Caco-2 (cell line): Measurements from ENCODE around the gene ITPRID1. TPM values are rescaled to one million over a fixed set of nuclear protein-coding genes. Genes with fewer than 3 reads are reported as not detected.

Source experiments
- BruUV-seq: library from RNA; stranded (reverse); fragments of 400-500 nt; replicated peaks from 2 replicates; lab custom pipeline; 2021; lab: Mats Ljungman, UMichigan
- CTCF ChIA-PET: fragments of 300-600 bp; sonication (Branson Sonifier 250); formaldehyde crosslinking; loops from one replicate; lab custom pipeline; 2022; ENCODE audit warnings: antibody characterized with exemption; lab: Charles Lee
- POLR2A ChIA-PET: fragments of 300-600 bp; sonication (Branson Sonifier 250); formaldehyde crosslinking; loops from one replicate; lab custom pipeline; 2022; ENCODE audit warnings: antibody characterized with exemption; lab: Charles Lee
- DNase-seq, 2 experiments: peaks; one replicate each; pipeline versions ENCODE4 v3.0.0 to v3.0.0-alpha.2; 2020 to 2022
- H3K27me3 ChIP-seq: replicated peaks from 2 replicates; pipeline ENCODE4 v1.6.0; 2011; ENCODE audit warnings: low read length; ENCODE audit not compliant: control insufficient read depth, insufficient read depth
- H3K36me3 ChIP-seq: 2 replicates; pipeline ENCODE4 v1.5.1; 2011; ENCODE audit warnings: low read length; ENCODE audit not compliant: control insufficient read depth, insufficient read depth
- H3K4me1 ChIP-seq: fragments of 250-450 bp; sonication (Bioruptor Pico); 2 replicates; pipeline ENCODE4 v1.5.1; 2020; ENCODE audit warnings: mild to moderate bottlenecking
- H3K4me3 ChIP-seq: 2 replicates; pipeline ENCODE4 v1.5.1; 2011; ENCODE audit warnings: low read depth, mild to moderate bottlenecking, control low read depth, low read length
- H3K9me3 ChIP-seq: fragments of 250-450 bp; sonication (Bioruptor Pico); 2 replicates; pipeline ENCODE4 v1.5.1; 2020; ENCODE audit warnings: mild to moderate bottlenecking, moderate library complexity
- H3K27ac Mint-ChIP-seq: one replicate; pipeline ENCODE4 v1.8.0; 2022; ENCODE audit warnings: mixed read lengths; ENCODE audit not compliant: unreplicated experiment
- H3K27me3 Mint-ChIP-seq: one replicate; pipeline ENCODE4 v1.8.0; 2022; ENCODE audit warnings: mixed read lengths; ENCODE audit not compliant: insufficient read depth, unreplicated experiment
- H3K36me3 Mint-ChIP-seq: one replicate; pipeline ENCODE4 v1.8.0; 2022; ENCODE audit warnings: mild to moderate bottlenecking, mixed read lengths; ENCODE audit not compliant: insufficient read depth, unreplicated experiment
- H3K4me1 Mint-ChIP-seq: one replicate; pipeline ENCODE4 v1.8.0; 2022; ENCODE audit warnings: low read depth, mixed read lengths; ENCODE audit not compliant: unreplicated experiment
- H3K4me3 Mint-ChIP-seq: one replicate; pipeline ENCODE4 v1.8.0; 2022; ENCODE audit warnings: mild to moderate bottlenecking, moderate library complexity, mixed read lengths; ENCODE audit not compliant: unreplicated experiment
- H3K9me3 Mint-ChIP-seq: one replicate; pipeline ENCODE4 v1.8.0; 2022; ENCODE audit warnings: mixed read lengths; ENCODE audit not compliant: unreplicated experiment
- CTCF ChIP-seq, 2 experiments: fragments of 200-600 bp in 1 of 2; IDR thresholded peaks; 1 replicate in 1 of 2; 2 replicates in 1 of 2; pipeline versions ENCODE4 v1.5.1 to v1.8.0; 2011 to 2022; ENCODE audit warnings: antibody characterized with exemption in 1 of 2, control low read depth in 1 of 2, inconsistent platforms in 1 of 2, low read depth in 1 of 2, low read length in 1 of 2, mild to moderate bottlenecking in 1 of 2, moderate library complexity in 1 of 2; ENCODE audit not compliant: insufficient read depth in 1 of 2, severe bottlenecking in 1 of 2, unreplicated experiment in 1 of 2
- intact Hi-C: fragments of 100-400 bp; cut with micrococcal nuclease; formaldehyde crosslinking; loops from one replicate; pipeline ENCODE4 v1.10.0; 2022; ENCODE audit not compliant: unreplicated experiment
- total RNA-seq: library from RNA; stranded (reverse); gene quantifications from 2 replicates; pipeline ENCODE4 v1.2.3, GENCODE V29; 2022

Gene ITPRID1
- total RNA-seq, 1 experiment from 2014 or later: 0.09 TPM

GRCh38 chr7:31648880-31649279, 135.0 kb downstream of the ITPRID1 start:
- Histone ChIP-seq H3K4me3 (no peak overlapping the region), H3K9me3 (no peaks in the 10 kb centered on the region), H3K27me3 (no peaks in the 10 kb centered on the region), H3K36me3 (no peaks in the 10 kb centered on the region), H3K4me1 (no peaks in the 10 kb centered on the region)
- no peaks in the 10 kb centered on the region for H3K36me3 Mint-ChIP-seq
- POLR2A ChIA-PET: no interaction called here
- H3K27ac Mint-ChIP-seq: no peak overlapping the region
- BruUV-seq: no TSS peak
- H3K9me3 Mint-ChIP-seq: no peaks in the 10 kb centered on the region
- CTCF ChIA-PET: no interaction called here
- DNase-seq: no peak
- H3K4me1 Mint-ChIP-seq: no peaks in the 10 kb centered on the region
- no peak overlapping the region for H3K4me3 Mint-ChIP-seq
- H3K27me3 Mint-ChIP-seq: peaks cover 25% of the 10 kb centered on the region
- no peak for TF ChIP-seq CTCF (IDR thresholded peaks at IDR 0.05; ENCODE audit: insufficient read depth in 1 of 2, low read depth in 1 of 2, low read length in 1 of 2, severe bottlenecking in 1 of 2, unreplicated experiment in 1 of 2)
- intact Hi-C loops: loop anchor here (1.0 kb wide), 1 partner anchor 87 kb away; no protein-coding TSS in a partner anchor

GRCh38 chr7:31651234-31652062, 137.6 kb downstream of the ITPRID1 start:
- no peaks in the 10 kb centered on the region for H3K9me3 Mint-ChIP-seq
- POLR2A ChIA-PET: no interaction called here
- no peak for DNase-seq
- H3K4me1 ChIP-seq: no peaks in the 10 kb centered on the region
- no TSS peak for BruUV-seq
- H3K4me3 Mint-ChIP-seq: no peak overlapping the region
- no peak for TF ChIP-seq CTCF (IDR thresholded peaks at IDR 0.05; ENCODE audit: insufficient read depth in 1 of 2, low read depth in 1 of 2, low read length in 1 of 2, severe bottlenecking in 1 of 2, unreplicated experiment in 1 of 2)
- CTCF ChIA-PET: no interaction called here
- intact Hi-C loops: no loop called here
- no peak overlapping the region for H3K4me3 ChIP-seq
- no peak overlapping the region for H3K27ac Mint-ChIP-seq
- H3K36me3 ChIP-seq: no peaks in the 10 kb centered on the region
- peaks cover 27% of the 10 kb centered on the region for H3K27me3 Mint-ChIP-seq
- H3K4me1 Mint-ChIP-seq: no peaks in the 10 kb centered on the region
- H3K9me3 ChIP-seq: no peaks in the 10 kb centered on the region
- no peaks in the 10 kb centered on the region; the same call in 1 of the 2 replicates for H3K27me3 ChIP-seq
- no peaks in the 10 kb centered on the region for H3K36me3 Mint-ChIP-seq

- no peak overlapping the region for H3K4me3 Mint-ChIP-seq
- CTCF ChIA-PET: no interaction called here
- intact Hi-C loops: no loop called here
Observed at GRCh38 chr7:31652063-31652326, 138.1 kb downstream of the ITPRID1 start.

More at GRCh38 chr7:31652063-31652326, 138.1 kb downstream of the ITPRID1 start:
- no peaks in the 10 kb centered on the region for H3K4me1 ChIP-seq
- BruUV-seq: no TSS peak
- peaks cover 23% of the 10 kb centered on the region for H3K27me3 Mint-ChIP-seq
- no peak overlapping the region for H3K27ac Mint-ChIP-seq
- no peak for TF ChIP-seq CTCF (IDR thresholded peaks at IDR 0.05; ENCODE audit: insufficient read depth in 1 of 2, low read depth in 1 of 2, low read length in 1 of 2, severe bottlenecking in 1 of 2, unreplicated experiment in 1 of 2)
- no peaks in the 10 kb centered on the region for H3K9me3 ChIP-seq
- no peaks in the 10 kb centered on the region for H3K36me3 ChIP-seq
- DNase-seq: no peak
- POLR2A ChIA-PET: no interaction called here
- no peaks in the 10 kb centered on the region for H3K36me3 Mint-ChIP-seq
- no peak overlapping the region for H3K4me3 ChIP-seq
- H3K4me1 Mint-ChIP-seq: no peaks in the 10 kb centered on the region
- H3K27me3 ChIP-seq: no peaks in the 10 kb centered on the region; the same call in 1 of the 2 replicates
- H3K9me3 Mint-ChIP-seq: no peaks in the 10 kb centered on the region
